Stimulated activated naive B cell treated with anti-CD40 and anti-IgM and Interleukin-4, amounts not matched to agents 10 μg/mL and 1 μg/mL and 100 μg/mL, for 72 hours (primary cell): ENCODE results near the gene GNGT2.
A peak's percentile ranks its signal among the peaks of the same experiment; 100 is the strongest.
"Not testable (repeated sequence)": the region's sequence is repeated elsewhere in the genome, so short reads cannot be mapped to it uniquely, and the experiment has no call there.

Experiments
- ATAC-seq, 2 donors: fragments of 150-1000 bp; cut with Tn5 transposase; replicated peaks; 2 replicates each; pipeline ENCODE4 v1.10.0; 2021; ENCODE audit warnings: moderate library complexity in 1 of 2
- DNase-seq: peaks from one replicate; pipeline ENCODE4 v3.0.0; 2021
- H3K27ac Mint-ChIP-seq: one replicate; pipeline ENCODE4 v1.8.0; 2022; ENCODE audit warnings: mild to moderate bottlenecking, mixed read lengths
- H3K27me3 Mint-ChIP-seq, 2 donors: one replicate each; pipeline ENCODE4 v1.8.0; 2022; ENCODE audit warnings: mixed read lengths in 2 of 2
- H3K36me3 Mint-ChIP-seq, 2 donors: one replicate each; pipeline ENCODE4 v1.8.0; 2022; ENCODE audit warnings: mixed read lengths in 2 of 2, mild to moderate bottlenecking in 1 of 2
- H3K4me1 Mint-ChIP-seq, 2 donors: one replicate each; pipeline ENCODE4 v1.8.0; 2022; ENCODE audit warnings: mixed read lengths in 2 of 2, mild to moderate bottlenecking in 1 of 2
- H3K4me3 Mint-ChIP-seq, 2 donors: one replicate each; pipeline ENCODE4 v1.8.0; 2022; ENCODE audit warnings: mild to moderate bottlenecking in 2 of 2, mixed read lengths in 2 of 2, moderate library complexity in 1 of 2
- H3K9me3 Mint-ChIP-seq, 2 donors: one replicate each; pipeline ENCODE4 v1.8.0; 2022; ENCODE audit warnings: mixed read lengths in 2 of 2, mild to moderate bottlenecking in 1 of 2

GNGT2 gene

DNA sequence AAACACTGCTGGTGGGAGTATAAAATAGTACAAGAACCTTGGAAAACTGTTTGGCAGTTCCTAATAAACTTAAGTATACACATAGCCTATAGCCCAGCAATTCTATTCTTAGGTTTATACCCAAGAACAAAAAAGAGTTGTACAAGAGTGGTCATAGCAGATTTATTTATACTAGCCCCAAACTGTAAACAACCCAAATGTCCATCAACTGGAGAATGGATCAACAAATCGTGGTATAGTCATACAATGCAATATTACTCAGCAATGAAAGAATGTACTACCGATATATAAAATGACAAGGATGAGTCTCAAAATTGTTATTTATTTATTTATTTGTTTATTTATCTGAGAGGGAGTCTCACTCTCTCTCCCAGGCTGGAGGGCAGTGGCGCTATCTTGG is 23.1 kb downstream of the GNGT2 start:
- Mint-ChIP-seq H3K9me3 (peaks cover 10 to 14% of the 10 kb centered on the region in 2 donors), H3K4me3 (no peak overlapping the region), H3K4me1 (peaks cover 13 to 17% of the 10 kb centered on the region in 2 donors), H3K27ac (no peak overlapping the region), H3K27me3 (peaks cover 5 to 13% of the 10 kb centered on the region in 2 donors), H3K36me3 (peaks cover 14 to 15% of the 10 kb centered on the region in 2 donors)
- ATAC-seq (no peak), DNase-seq (no peak)

DNA sequence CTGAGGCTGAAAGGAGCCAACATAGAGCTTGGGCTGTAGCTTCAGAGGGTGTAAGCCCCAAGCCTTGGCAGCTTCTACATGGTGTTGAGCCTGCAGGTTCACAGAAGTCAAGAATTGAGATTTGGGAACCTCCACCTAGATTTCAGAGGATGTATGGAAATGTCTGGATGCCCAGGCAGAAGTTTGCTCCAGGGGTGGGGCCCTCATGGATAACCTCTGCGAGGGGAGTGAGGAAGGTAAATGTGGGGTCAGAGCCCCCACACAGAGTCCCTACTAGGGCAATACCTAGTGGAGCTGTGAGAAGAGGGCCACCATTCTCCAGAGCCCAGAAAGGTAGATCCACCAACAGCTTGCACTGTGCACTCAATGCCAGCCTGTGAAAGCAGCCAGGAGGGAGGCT is 25.0 kb downstream of the GNGT2 start:
- H3K27ac Mint-ChIP-seq, H3K36me3 Mint-ChIP-seq, ATAC-seq, DNase-seq, H3K4me3 Mint-ChIP-seq: not testable (repeated sequence)
- peaks cover 3 to 15% of the 10 kb centered on the region in 2 donors for H3K4me1 Mint-ChIP-seq
- H3K9me3 Mint-ChIP-seq = peaks cover 10 to 12% of the 10 kb centered on the region in 2 donors
- H3K27me3 Mint-ChIP-seq = peaks cover 0 to 18% of the 10 kb centered on the region in 2 donors

DNA sequence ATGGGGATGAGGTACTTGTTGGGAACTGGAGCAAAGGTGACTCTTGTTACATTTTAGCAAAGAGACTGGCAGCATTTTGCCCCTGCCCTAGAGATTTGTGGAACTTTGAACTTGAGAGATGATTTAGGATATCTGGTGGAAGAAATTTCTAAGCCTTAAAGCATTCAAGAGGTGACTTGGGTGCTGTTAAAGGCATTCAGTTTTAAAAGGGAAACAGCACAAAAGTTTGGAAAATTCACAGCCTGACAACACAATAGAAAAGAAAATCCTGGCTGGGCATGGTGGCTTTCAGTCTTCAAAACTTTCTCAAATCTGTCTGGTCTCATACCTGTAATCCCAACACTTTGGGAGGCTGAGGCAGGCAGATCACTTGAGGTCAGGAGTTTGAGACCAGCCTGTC is 25.9 kb downstream of the GNGT2 start:
- H3K4me3 Mint-ChIP-seq, H3K27ac Mint-ChIP-seq, H3K36me3 Mint-ChIP-seq, DNase-seq, ATAC-seq, H3K4me1 Mint-ChIP-seq: not testable (repeated sequence)
- Mint-ChIP-seq H3K9me3 (peaks cover 10 to 12% of the 10 kb centered on the region in 2 donors), H3K27me3 (peaks cover 0 to 18% of the 10 kb centered on the region in 2 donors)

DNA sequence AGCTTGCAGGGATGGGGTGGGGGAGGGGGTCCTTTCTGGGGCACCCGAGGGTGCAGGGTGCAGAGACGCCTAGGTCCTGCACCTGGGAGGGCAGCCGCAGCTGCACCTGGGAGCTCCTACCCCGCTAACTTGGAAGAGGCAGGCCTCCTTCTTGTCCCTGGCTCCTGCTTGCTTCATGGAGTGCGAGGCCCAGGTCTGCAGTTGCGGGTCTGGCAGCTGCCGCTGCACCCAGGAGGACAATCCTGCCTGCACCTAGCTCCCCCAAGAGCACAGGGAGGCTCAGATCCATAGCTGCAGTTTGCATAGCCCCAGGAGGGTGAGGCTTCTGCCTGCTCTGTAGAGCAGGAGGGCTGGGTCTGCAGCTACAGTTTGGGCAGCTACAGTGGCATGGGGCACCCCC is 26.6 kb downstream of the GNGT2 start:
- no peak overlapping the region for H3K27ac Mint-ChIP-seq
- no peak for ATAC-seq
- peaks cover 0 to 18% of the 10 kb centered on the region in 2 donors for H3K27me3 Mint-ChIP-seq
- H3K4me1 Mint-ChIP-seq = peaks cover 2 to 9% of the 10 kb centered on the region in 2 donors
- H3K9me3 Mint-ChIP-seq = peaks cover 10 to 12% of the 10 kb centered on the region in 2 donors
- H3K4me3 Mint-ChIP-seq = no peak overlapping the region
- peaks cover 7 to 10% of the 10 kb centered on the region in 2 donors for H3K36me3 Mint-ChIP-seq
- no peak for DNase-seq

DNA sequence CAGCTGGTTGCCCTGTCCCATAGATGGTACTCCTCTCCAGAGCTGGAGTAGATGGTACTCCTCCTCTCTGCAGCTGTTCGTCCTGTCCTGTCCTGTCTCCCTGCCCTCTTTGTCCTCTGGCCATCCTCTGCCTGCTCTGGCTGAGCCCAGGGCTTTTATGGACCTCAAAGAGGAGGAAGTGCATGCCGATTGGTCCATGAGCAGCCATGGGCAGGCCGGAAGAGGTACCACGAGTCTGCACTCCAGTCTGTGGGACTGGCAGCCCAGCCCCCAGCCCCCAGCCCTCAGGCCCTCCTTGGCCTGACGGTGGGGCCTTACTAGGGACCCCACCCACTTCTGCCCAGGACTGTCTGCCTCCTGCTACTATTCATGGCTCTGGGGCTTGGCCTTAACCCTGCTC is 27.0 kb downstream of the GNGT2 start:
- Mint-ChIP-seq H3K4me1 (peaks cover 2 to 9% of the 10 kb centered on the region in 2 donors), H3K27me3 (peaks cover 0 to 18% of the 10 kb centered on the region in 2 donors), H3K36me3 (peaks cover 7 to 10% of the 10 kb centered on the region in 2 donors), H3K9me3 (peaks cover 10 to 12% of the 10 kb centered on the region in 2 donors), H3K4me3 (no peak overlapping the region), H3K27ac (no peak overlapping the region)
- no peak for DNase-seq
- ATAC-seq = no peak

DNA sequence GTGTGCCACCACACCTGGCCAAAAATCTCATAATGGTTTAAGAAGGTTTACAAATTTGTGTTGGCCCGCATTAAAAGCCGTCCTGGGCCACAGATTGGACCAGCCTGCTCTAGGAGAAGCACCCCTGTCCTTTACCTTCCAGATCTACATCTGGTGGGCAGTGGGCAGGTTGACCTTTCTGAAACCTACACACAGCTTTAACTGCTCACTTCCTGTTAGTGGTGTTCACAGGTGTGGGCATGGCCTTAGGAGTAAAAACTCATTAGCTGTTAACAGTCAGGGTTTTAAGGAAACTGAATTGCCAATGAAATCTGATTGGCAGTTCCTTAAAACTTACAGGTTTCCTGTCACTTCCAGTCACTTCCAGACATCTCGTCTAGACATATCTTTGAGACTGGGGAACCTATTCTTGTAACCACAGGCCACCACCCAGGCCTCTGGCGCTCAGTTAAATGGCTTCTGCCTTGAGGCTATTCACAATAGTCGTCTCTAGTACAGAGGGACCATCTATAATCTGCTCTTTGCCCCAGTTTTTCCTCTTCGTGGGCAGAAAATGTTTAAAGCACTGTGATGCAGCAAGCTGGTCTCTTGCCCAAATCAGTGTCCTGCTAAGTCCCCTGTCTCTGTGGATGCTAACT is 29.3 kb downstream of the GNGT2 start:
- Mint-ChIP-seq H3K27ac (no peak overlapping the region), H3K4me1 (peaks cover 2 to 9% of the 10 kb centered on the region in 2 donors), H3K36me3 (peaks cover 8 to 10% of the 10 kb centered on the region in 2 donors), H3K27me3 (peaks cover 0 to 18% of the 10 kb centered on the region in 2 donors), H3K4me3 (no peak overlapping the region), H3K9me3 (peaks cover 7 to 12% of the 10 kb centered on the region in 2 donors)
- peak; percentile 80 to 85 for ATAC-seq
- DNase-seq = no peak

DNA sequence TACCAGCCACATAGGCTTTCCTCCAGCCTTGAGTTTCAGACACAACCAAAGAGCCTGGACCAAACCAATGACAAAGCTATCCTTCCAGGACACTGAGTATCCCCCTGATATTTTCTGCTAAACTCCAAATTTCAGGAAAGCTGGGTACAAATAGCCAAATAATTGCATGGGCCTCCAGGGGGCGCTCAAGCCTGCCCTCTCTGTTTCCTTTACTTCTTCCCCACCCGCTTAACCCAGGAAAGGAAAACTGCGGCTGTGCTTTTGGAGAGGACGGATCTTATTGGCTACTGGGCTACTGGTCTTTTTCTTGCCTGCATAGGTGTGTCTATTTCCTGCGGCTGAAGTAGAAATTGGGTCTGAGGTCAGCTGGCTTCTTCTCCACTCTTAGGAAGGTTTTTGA is 30.1 kb downstream of the GNGT2 start:
- Mint-ChIP-seq H3K9me3 (peaks cover 12 to 15% of the 10 kb centered on the region in 2 donors), H3K36me3 (peaks cover 11% of the 10 kb centered on the region in 2 donors), H3K27me3 (peaks cover 2 to 20% of the 10 kb centered on the region in 2 donors), H3K4me1 (peaks cover 2 to 9% of the 10 kb centered on the region in 2 donors), H3K27ac (no peak overlapping the region), H3K4me3 (no peak overlapping the region)
- ATAC-seq (peak in 1 of 2 donors; percentile 48), DNase-seq (peak; percentile 20)

DNA sequence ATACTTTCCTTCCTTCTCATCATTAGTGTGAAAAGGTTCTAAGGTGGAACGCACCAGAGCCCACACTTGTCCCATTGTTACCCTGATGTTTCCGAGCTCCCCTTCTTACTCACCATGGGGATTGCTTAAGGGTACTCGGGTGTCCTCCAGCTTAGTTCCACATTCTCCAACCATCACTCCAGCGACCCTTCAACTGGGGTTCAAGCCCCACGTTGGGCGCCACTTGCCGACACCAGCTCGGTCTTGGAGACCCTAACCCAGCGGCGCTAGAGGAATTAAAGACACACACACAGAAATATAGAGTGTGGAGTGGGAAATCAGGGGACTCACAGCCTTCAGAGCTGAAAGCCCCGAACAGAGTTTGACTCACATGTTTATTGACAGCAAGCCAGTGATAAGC is 34.4 kb downstream of the GNGT2 start:
- not testable (repeated sequence) for H3K4me1 Mint-ChIP-seq, ATAC-seq, H3K4me3 Mint-ChIP-seq, H3K27ac Mint-ChIP-seq, DNase-seq
- Mint-ChIP-seq H3K9me3 (peaks cover 15 to 20% of the 10 kb centered on the region in 2 donors), H3K27me3 (peaks cover 26 to 31% of the 10 kb centered on the region in 2 donors), H3K36me3 (peaks cover 8 to 10% of the 10 kb centered on the region in 2 donors)

DNA sequence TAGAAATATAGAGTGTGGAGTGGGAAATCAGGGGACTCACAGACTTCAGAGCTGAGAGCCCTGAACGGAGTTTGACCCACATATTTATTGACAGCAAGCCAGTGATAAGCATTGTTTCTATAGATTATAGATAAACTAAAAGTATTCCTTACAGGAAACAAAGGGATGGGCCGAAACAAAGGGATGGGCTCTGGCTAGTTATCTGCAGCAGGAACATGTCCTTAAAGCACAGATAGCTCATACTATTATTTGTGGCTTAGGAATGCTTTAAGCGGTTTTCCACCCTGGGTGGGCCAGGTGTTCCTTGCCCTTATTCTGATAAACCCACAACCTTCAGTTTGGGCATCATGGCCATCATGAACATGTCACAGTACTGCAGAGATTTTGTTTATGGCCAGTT is 39.7 kb downstream of the GNGT2 start:
- H3K4me3 Mint-ChIP-seq, ATAC-seq, DNase-seq, H3K4me1 Mint-ChIP-seq, H3K36me3 Mint-ChIP-seq, H3K27ac Mint-ChIP-seq: not testable (repeated sequence)
- Mint-ChIP-seq H3K27me3 (peaks cover 69 to 77% of the 10 kb centered on the region in 2 donors), H3K9me3 (peaks cover 11 to 15% of the 10 kb centered on the region in 2 donors)

DNA sequence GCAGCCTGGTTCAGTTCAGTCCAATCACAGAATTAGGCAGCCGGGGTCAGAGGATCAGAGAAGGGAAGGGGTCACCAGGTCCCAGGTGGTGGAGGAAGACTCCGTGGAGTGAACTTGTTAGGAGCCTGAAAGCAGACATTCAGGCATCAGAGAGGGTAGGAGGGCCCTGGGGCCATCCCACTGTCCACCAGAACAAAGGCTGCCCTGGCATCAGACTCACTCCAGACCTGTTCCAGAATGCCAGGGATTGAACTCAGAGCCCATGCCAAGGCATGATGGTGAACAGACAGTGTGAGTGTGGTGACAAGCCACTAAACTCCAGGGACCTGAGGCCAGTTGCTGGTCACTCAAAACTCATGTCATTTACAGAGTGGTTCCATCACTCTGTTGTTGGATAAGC is 40.2 kb downstream of the GNGT2 start:
- peaks cover 6 to 12% of the 10 kb centered on the region in 2 donors for H3K9me3 Mint-ChIP-seq
- DNase-seq (no peak), ATAC-seq (no peak)
- peaks cover 71 to 79% of the 10 kb centered on the region in 2 donors for H3K27me3 Mint-ChIP-seq
- no peak overlapping the region for H3K4me3 Mint-ChIP-seq
- H3K27ac Mint-ChIP-seq = no peak overlapping the region
- H3K4me1 Mint-ChIP-seq = no peaks in the 10 kb centered on the region
- peaks cover 3 to 4% of the 10 kb centered on the region in 2 donors for H3K36me3 Mint-ChIP-seq

DNA sequence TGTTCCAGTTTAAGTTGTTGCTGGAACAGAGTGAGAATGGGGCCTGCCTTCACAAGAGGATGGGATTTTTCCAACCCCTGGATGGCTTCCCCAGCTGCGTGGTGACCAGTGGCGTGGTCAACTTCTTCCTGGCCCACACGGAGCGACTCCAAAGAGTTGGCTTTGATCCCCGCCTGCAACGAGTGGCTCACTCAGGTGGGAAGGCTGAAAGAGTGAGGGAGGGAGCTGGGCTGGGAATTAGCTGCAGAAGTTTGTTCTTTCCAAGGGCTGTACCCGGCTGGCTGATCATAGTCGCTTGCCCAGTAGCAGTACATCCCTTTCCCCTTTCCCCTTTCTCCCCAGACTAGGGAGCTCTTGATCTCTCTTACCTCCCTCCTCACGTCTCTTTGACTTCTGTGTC is 41.7 kb downstream of the GNGT2 start:
- H3K9me3 Mint-ChIP-seq = peaks cover 3 to 4% of the 10 kb centered on the region in 2 donors
- H3K4me3 Mint-ChIP-seq = no peak overlapping the region
- ATAC-seq (no peak), DNase-seq (no peak)
- H3K4me1 Mint-ChIP-seq = no peaks in the 10 kb centered on the region
- peaks cover 67 to 75% of the 10 kb centered on the region in 2 donors for H3K27me3 Mint-ChIP-seq
- no peaks in the 10 kb centered on the region for H3K36me3 Mint-ChIP-seq
- no peak overlapping the region for H3K27ac Mint-ChIP-seq

DNA sequence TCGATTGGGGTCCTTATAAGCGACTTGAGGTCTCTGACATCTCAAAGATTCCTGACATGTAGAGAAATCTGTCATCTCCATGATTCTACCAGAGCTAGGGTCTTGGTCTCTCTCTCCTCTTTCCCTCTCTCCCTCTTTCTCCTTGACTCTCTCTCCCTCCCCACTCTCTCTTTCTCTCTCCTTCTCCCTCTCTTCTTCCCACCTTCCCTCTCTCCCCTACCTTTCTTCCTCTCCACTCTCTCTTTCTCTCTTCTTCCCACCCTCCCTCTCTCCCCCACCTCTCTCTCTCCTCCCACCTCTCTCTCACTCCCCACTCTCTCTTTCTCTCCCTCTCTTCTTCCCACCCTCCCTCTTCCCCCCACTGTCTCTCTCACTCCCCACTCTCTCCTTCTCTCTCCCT is 45.2 kb downstream of the GNGT2 start:
- ATAC-seq (no peak), DNase-seq (no peak)
- Mint-ChIP-seq H3K27me3 (peaks cover 53 to 61% of the 10 kb centered on the region in 2 donors), H3K36me3 (no peaks in the 10 kb centered on the region), H3K9me3 (no peaks in the 10 kb centered on the region), H3K4me3 (no peak overlapping the region), H3K4me1 (no peaks in the 10 kb centered on the region), H3K27ac (no peak overlapping the region)

DNA sequence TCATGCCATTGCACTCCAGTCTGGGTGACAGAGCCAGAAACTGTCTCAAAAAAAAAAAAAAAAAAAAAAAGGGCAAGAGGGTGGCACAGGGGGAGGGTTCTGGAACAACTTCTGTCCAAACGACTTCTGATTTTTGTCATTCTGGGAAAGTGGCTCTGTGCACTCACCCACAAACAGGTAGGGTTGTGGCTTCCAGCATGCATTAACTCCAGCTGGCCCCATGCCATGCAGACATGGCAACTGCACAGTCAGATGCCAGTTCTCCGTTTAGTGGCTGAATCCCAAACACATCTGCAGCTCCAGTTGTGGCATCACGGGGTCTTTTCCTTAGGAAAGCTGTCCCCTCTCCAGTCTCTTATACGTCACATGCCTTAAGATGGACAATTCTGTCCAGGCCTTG is 47.5 kb downstream of the GNGT2 start:
- Mint-ChIP-seq H3K4me1 (no peaks in the 10 kb centered on the region), H3K27ac (no peak overlapping the region), H3K27me3 (peaks cover 48 to 59% of the 10 kb centered on the region in 2 donors), H3K4me3 (no peak overlapping the region), H3K36me3 (no peaks in the 10 kb centered on the region), H3K9me3 (no peaks in the 10 kb centered on the region)
- DNase-seq (no peak), ATAC-seq (no peak)

DNA sequence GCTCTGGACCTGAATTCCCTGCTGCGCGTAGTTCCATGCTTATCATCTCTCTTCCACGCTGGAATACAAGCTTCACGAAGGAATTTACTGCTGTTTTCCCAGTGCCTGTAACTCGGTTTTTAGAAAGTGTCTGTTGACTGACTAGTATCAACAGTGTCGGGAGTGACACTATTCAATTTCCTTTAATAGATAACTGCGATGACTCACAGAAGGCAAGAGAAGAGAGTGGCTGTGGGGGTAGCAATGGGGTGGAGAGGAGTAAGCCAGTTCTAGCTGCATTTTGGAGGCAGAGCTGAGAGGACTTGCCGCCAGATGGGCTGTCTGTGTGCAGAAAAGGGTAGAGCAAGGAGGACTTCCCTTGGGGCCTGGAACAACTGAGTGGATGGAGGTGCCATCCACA is 52.6 kb downstream of the GNGT2 start:
- Mint-ChIP-seq H3K9me3 (no peaks in the 10 kb centered on the region), H3K36me3 (no peaks in the 10 kb centered on the region), H3K27me3 (peaks cover 44 to 45% of the 10 kb centered on the region in 2 donors), H3K4me1 (no peaks in the 10 kb centered on the region), H3K4me3 (no peak overlapping the region), H3K27ac (no peak overlapping the region)
- ATAC-seq (no peak), DNase-seq (no peak)

DNA sequence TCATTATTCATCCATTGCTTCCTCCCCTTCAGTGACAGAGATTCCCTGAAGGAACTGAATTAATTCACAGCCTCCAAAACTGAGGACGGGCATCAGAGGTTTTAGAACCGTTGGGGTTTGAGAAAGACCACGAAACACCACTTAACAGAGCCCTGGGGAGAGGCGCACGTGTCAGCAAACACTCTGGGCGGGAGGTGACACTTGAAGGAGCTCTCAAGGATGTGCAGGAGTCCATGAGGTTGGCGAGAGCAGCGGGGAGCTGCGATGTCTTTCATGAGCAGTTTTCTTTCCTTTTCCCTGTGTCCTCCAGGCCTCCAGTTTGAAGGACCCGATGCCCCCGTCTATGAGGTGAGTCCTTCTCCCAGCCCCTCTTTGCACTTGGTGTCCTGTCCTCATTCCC is 54.1 kb downstream of the GNGT2 start:
- Mint-ChIP-seq H3K36me3 (no peaks in the 10 kb centered on the region), H3K4me1 (no peaks in the 10 kb centered on the region), H3K4me3 (no peak overlapping the region), H3K27ac (no peak overlapping the region), H3K27me3 (peaks cover 44 to 45% of the 10 kb centered on the region in 2 donors), H3K9me3 (no peaks in the 10 kb centered on the region)
- DNase-seq = no peak
- no peak for ATAC-seq
